A673 (cell line): ENCODE results near the gene CHRNA1.

Source experiments
- CTCF ChIP-seq: fragments of 300-800, 200-600 bp; sonication (generic); conservative IDR thresholded peaks from 2 replicates; pipeline ENCODE4 v1.5.1; 2017; ENCODE audit warnings: low read depth, mild to moderate bottlenecking, antibody characterized with exemption, low read length, moderate library complexity, mixed read lengths
- EZH2 ChIP-seq: fragments of 200-600 bp; sonication (generic); IDR thresholded peaks from 2 replicates; pipeline ENCODE4 v1.6.1; 2017; ENCODE audit warnings: borderline replicate concordance, low read depth, mild to moderate bottlenecking, mixed read lengths, antibody characterized with exemption, low read length; ENCODE audit not compliant: poor library complexity, severe bottlenecking

- TF ChIP-seq CTCF: no peak
- no peak for TF ChIP-seq EZH2
These were observed 2.0 kb upstream of the CHRNA1 start for GRCh38 chr2:174766271-174766670.
